AG20443 (cell line): ENCODE results near the gene UBE2E1.
"Not testable (repeated sequence)": the region's sequence is repeated elsewhere in the genome, so short reads cannot be mapped to it uniquely, and the experiment has no call there.

ENCODE experiments used
- DNase-seq: peaks from one replicate; pipeline ENCODE4 v3.0.0; 2012; ENCODE audit warnings: low spot score, mixed read lengths

The UBE2E1 gene

GRCh38 chr3:23849462-23849861 lies 43.7 kb downstream of the UBE2E1 start:
- DNase-seq: not testable (repeated sequence)

DNA sequence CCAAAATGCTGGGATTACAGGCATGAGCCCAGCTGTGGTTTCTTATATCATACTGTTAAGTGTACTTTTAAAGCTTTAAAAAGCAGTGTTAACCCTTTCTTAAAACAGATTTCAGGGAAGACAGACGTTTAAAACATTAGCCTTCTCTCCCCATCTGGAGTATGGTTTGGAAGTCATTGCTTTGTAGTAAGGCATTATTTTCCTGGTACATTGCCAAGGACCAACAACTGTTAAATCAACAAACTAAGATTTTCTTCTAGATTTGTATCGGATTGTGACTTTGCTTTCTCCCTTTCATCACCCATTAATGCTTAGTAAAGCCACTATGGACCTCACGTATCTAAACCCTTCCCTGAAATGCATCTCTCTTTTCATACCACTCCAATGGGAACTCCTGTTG lies 50.5 kb downstream of the UBE2E1 start:
- DNase-seq: no peak

DNA sequence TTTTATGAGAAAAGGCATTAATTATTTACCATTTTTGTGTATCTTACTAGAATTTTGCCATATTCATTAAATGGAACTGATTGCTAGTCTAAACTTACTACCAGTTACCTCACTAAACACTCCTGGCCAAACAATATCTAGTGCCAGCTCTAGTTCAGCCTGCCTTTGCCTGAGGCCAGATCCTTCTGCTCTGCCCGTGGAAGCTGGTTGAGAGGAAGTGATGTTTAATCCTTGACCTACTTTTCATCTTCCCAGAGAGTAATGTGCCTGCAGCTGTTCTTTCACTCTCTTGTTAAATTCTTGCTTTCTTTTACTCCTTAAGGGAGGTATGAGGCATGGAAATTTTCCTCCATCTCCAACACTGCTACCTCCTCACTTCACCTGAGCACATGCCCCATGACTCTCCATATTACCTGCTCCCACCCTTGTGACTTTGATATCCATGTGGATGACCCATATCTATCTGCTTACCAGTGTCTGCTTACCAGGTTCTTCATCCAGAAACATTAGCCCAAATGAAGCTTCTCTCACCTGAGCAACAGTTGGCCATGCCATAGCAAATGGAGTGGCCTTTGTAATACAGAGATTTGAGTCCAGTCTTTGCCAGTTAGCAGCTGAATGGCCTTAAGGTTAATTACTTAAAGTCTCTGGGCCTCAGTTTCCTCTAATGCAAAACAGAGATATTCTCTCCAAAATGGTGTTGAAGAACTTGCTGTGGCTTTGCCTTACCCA lies 53.4 kb downstream of the UBE2E1 start:
- DNase-seq: peak; percentile 59

DNA sequence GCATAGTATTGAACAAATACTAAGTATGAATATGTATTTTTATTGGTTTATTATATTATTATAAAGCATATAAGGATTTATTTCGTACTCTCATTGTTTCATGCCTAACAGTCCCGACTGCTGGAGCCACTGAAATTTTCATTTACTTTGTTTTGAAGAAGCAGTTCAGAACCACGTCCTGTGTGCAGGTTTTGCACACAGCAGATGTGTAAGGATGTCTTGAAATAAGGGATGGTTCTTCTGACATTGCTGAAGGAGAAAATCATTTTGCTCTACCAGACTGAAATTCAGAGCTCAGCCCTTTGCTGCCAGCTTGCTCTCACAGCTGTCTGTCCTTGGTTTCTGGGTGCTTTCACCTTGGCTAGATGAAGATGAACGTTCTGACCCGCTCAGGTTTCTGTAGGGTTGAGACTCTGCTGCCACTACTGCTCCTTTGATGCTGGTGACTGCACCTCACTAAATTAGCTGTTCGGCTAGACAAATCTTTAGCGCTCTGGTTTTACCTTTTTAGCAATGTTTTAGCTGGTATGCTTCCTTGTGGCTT lies 54.2 kb downstream of the UBE2E1 start:
- no peak for DNase-seq

DNA sequence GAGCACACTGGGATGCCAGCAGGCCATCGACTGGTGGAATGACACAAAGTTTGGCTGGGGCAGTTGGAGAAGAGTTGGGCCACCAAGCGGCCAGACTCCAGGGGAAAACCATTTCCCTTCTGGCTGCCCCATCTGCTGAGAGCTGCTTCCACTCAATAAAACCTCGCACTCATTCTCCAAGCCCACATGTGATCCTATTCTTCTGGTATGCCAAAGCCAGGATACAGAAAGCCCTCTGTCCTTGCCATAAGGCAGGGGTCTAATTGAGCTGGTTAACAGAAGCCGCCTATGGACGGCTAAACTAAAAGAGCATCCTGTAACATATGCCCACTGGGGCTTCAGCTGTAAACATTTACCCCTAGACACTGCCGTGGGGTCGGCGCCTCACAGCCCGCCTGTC lies 55.9 kb downstream of the UBE2E1 start:
- DNase-seq: no peak

DNA sequence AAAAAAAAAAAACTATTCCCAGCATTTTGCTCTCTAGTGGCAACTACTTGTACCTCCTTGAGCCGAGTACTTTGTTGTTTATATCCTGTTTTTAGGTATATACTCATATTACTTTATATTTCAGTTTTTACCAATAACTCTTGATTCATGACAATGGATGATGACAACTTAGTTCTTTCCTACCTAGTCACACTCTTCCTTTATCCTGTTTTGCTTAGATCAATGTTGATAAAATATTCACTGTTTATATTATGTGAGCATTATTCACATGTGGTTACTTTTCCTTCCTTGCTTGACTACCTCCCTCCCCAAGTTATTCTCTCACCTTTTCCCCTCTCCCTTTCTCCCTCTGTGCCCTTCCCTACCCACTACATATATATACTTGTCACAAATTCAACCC lies 57.3 kb downstream of the UBE2E1 start:
- no peak for DNase-seq

- DNase-seq: no peak
These were observed 59.2 kb downstream of the UBE2E1 start for GRCh38 chr3:23864931-23865330.

- no peak for DNase-seq
These were observed 60.0 kb downstream of the UBE2E1 start for GRCh38 chr3:23865595-23866396.

- DNase-seq: no peak
These were observed 61.6 kb downstream of the UBE2E1 start for GRCh38 chr3:23867400-23867799.

GRCh38 chr3:23867838-23868237 lies 62.1 kb downstream of the UBE2E1 start:
- DNase-seq: no peak

DNA sequence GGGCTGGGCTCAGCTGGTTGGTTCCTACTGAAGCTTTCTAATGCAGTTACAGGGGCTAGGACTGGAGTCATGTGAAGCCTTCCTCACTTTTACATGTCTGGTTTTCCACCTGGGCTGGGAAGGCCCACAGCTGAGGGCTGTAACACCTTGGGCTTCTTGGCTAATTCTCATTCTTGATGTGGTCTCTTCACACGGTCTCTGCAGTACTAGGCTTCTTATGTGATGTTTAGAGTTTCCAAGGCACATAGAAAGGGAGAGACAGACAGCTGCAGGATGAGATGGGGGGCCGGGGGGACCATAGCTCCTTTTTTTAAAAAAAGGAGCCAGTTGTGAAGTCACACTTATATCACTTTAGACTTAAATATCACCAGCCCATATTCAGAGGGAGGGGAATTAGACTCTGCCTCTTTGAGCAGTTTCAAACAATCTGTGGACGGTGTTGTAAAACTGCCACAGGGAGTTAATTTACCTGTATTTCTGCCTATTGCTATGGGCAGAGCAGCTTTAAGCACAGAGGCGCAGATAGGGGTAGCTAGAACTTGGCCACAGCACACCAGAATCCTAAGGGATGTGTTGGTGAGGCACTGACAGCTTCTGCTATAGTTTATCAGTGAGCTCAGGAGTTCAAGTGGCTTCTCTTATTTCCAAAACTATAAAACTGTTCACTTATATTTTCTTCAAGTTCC lies 64.4 kb downstream of the UBE2E1 start:
- no peak for DNase-seq

GRCh38 chr3:23870663-23871043 lies 64.9 kb downstream of the UBE2E1 start:
- DNase-seq: not testable (repeated sequence)

GRCh38 chr3:23871361-23871760 lies 65.6 kb downstream of the UBE2E1 start:
- DNase-seq: not testable (repeated sequence)

GRCh38 chr3:23872330-23872729 lies 66.6 kb downstream of the UBE2E1 start:
- DNase-seq: no peak

- DNase-seq: peak; percentile 32
These were observed 68.2 kb downstream of the UBE2E1 start for GRCh38 chr3:23873941-23874340.

DNA sequence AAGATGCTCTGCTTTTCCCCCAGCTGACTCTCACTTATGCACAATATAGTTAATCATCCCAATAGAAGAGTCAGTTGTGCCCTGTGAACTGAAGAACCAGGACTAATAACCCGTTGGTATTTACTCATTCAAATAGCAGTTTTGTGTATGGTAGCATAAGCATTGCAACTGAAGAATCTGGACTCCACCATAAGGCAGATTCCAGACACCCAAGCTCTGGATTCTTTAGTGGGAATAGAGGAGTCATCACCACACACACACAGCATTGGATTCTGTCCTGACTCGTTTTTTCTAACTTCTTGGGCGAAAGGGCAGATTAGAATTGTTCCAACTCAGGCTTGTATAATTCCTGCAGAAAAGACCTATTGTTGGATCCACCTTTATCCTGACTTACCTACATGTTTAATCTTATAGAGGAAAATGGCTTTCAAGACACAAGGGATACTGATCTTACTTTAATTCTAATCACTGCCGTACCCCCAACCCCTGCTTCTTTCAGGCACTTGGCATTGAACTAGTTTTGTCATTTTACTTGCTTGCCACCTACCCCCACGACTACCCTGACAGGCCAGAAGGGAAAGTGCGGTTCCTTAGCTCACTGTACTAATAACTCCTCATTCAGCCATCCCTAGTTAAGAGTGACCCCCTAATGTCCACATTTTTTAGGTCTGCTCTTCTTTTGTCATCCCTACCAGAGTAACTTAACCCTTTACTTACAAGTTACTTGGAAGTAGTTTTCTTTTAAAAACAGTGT lies 68.8 kb downstream of the UBE2E1 start:
- DNase-seq: peak; percentile 72

GRCh38 chr3:23875113-23875725 lies 69.5 kb downstream of the UBE2E1 start:
- no peak for DNase-seq

- DNase-seq: no peak
These were observed 71.2 kb downstream of the UBE2E1 start for GRCh38 chr3:23876923-23877322.

- peak; percentile 82 for DNase-seq
These were observed 71.7 kb downstream of the UBE2E1 start for GRCh38 chr3:23877329-23877980.

- no peak for DNase-seq
These were observed 73.7 kb downstream of the UBE2E1 start for GRCh38 chr3:23879485-23879884.
